ENCODE results near the gene OTC. TPM values are rescaled to one million over a fixed set of nuclear protein-coding genes. Genes with fewer than 3 reads are reported as not detected.
A peak's percentile ranks its signal among the peaks of the same experiment; 100 is the strongest.

The OTC gene
- total and polyA plus RNA-seq, 8 donors, result 1.3 TPM; not detected in 7

DNA sequence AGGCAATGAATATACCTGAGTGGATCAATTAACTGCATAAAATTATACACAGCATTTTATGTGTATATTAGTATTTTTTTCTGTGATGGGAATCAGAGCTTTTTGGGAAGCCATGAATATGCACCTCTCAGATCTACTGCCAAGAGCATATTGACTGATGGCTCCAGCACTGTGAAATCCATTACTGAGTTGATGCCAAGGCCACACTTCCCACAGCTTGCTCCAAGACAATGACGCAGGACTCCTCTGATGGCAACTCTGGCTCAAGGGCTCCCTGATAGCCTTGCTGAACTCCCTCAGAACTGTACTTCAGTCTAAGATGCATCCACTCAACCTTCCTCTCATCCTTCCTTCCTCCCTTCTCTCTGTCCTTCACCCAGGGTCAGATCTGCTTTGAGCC, 82.7 kb downstream of the OTC start:
- TF ChIP-seq POLR2AphosphoS5 (IDR thresholded peaks at IDR 0.05) (no peak), EP300 (IDR thresholded peaks at IDR 0.05) (no peak), POLR2A (IDR thresholded peaks at IDR 0.05) (no peak)
- TF ChIP-seq, protein P1, sequence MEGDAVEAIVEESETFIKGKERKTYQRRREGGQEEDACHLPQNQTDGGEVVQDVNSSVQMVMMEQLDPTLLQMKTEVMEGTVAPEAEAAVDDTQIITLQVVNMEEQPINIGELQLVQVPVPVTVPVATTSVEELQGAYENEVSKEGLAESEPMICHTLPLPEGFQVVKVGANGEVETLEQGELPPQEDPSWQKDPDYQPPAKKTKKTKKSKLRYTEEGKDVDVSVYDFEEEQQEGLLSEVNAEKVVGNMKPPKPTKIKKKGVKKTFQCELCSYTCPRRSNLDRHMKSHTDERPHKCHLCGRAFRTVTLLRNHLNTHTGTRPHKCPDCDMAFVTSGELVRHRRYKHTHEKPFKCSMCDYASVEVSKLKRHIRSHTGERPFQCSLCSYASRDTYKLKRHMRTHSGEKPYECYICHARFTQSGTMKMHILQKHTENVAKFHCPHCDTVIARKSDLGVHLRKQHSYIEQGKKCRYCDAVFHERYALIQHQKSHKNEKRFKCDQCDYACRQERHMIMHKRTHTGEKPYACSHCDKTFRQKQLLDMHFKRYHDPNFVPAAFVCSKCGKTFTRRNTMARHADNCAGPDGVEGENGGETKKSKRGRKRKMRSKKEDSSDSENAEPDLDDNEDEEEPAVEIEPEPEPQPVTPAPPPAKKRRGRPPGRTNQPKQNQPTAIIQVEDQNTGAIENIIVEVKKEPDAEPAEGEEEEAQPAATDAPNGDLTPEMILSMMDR (IDR thresholded peaks at IDR 0.05), result no peak
- no peak overlapping the region for H3K4me3 ChIP-seq
- 71 to 88% (median 80%) methylated on average over 1 of the region's 1 CpG for WGBS, 5 donors
- H3K27me3 ChIP-seq, result no peaks in the 10 kb centered on the region
- no peak overlapping the region for H3K27ac ChIP-seq
- H3K4me1 ChIP-seq, result no peaks in the 10 kb centered on the region
- intact Hi-C loops (cut with DNase I; ENCODE audit: low total_unique reads), result no loop called here
- no peaks in the 10 kb centered on the region for H3K9me3 ChIP-seq
- DNase-seq, result no peak
- no peaks in the 10 kb centered on the region for H3K36me3 ChIP-seq

DNA sequence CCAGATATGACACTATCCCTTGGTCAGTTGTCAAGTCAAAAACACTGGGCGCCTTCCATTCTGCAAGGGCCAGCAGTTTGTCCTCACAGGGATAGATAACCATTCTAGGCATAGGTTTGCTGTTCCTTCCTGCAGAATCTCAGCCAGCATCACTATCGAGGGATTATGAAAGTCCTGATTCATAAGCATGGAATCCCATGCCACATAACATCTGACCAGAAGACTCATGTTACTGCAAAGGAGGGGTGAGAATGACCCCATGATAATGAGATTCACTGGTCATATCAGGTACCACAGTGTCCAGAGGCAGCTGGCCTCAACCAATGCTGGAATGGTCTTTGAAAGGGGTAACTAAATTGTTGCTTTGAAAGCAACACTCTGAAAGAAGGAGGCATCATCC, 84.7 kb downstream of the OTC start:
- 75 to 100% (median 93%) methylated on average over 1 to 2 of the region's 2 CpGs for WGBS, 5 donors
- TF ChIP-seq EP300 (IDR thresholded peaks at IDR 0.05) (no peak), POLR2AphosphoS5 (IDR thresholded peaks at IDR 0.05) (no peak), POLR2A (IDR thresholded peaks at IDR 0.05) (no peak)
- TF ChIP-seq, protein P1 (IDR thresholded peaks at IDR 0.05), result no peak
- intact Hi-C loops (cut with DNase I; ENCODE audit: low total_unique reads), result no loop called here

DNA sequence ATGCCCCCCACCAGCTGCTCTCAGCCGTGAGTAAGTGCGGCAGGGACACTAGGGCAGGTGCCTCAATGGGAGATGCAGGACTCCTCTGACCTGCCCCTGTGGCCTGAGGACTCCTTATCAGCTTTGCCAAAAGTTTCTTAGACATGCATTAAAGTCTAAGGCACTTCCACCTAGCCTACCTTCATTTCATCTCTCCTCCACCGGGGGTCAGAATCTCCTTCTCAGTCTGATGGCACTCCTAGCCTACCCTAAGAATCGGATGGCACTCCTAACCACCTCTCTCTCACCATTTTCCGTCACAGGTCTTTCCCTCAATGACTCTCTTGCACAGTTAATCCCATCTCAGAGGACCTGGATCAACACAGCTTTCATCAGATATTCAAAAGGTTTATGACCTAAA, 85.9 kb downstream of the OTC start:
- Histone ChIP-seq H3K4me3 (no peak overlapping the region), H3K4me1 (no peaks in the 10 kb centered on the region), H3K27ac (no peak overlapping the region), H3K9me3 (no peaks in the 10 kb centered on the region), H3K27me3 (no peaks in the 10 kb centered on the region), H3K36me3 (no peaks in the 10 kb centered on the region)
- no peak for DNase-seq
- TF ChIP-seq, protein P1 (IDR thresholded peaks at IDR 0.05), result no peak
- TF ChIP-seq EP300 (IDR thresholded peaks at IDR 0.05), result no peak
- TF ChIP-seq POLR2AphosphoS5 (IDR thresholded peaks at IDR 0.05), result no peak
- no peak for TF ChIP-seq POLR2A (IDR thresholded peaks at IDR 0.05)
- intact Hi-C loops (cut with DNase I; ENCODE audit: low total_unique reads), result no loop called here
- 49 to 69% (median 54%) methylated on average over 4 to 5 of the region's 5 CpGs for WGBS, 5 donors

More for the DNA sequence above, 84.7 kb downstream of the OTC start:
- no peaks in the 10 kb centered on the region for H3K36me3 ChIP-seq
- H3K4me3 ChIP-seq, result no peak overlapping the region
- H3K4me1 ChIP-seq, result no peaks in the 10 kb centered on the region
- no peak for DNase-seq
- no peaks in the 10 kb centered on the region for H3K9me3 ChIP-seq
- no peaks in the 10 kb centered on the region for H3K27me3 ChIP-seq
- no peak overlapping the region for H3K27ac ChIP-seq

DNA sequence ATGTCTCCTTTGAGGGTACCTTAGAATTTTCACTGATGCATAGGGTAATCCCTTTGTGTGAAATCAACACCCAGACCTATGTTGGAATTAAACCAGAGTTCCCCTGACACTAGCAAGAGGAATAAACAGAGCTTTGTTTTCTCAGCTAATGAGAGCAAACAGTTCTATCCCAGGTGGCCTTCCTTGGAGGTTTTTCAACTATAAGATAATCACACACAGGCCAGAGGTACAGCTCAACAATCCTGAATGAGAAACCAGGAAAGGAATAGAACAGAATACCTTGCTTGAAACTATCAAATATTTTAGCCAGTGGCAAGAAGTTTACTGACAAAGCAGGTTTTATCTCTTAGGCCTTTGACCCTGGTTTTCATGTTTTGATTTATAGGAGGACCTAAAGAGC, 100.2 kb downstream of the OTC start:
- Histone ChIP-seq H3K27ac (no peak overlapping the region), H3K36me3 (no peaks in the 10 kb centered on the region), H3K27me3 (peaks cover 0 to 4% (median 0%) of the 10 kb centered on the region in 3 donors), H3K4me3 (no peak overlapping the region), H3K4me1 (no peaks in the 10 kb centered on the region), H3K9me3 (peaks cover 0 to 13% (median 6%) of the 10 kb centered on the region in 4 donors)
- intact Hi-C loops (cut with DNase I; ENCODE audit: low total_unique reads), result no loop called here
- TF ChIP-seq POLR2AphosphoS5 (IDR thresholded peaks at IDR 0.05), result no peak
- TF ChIP-seq EP300 (IDR thresholded peaks at IDR 0.05), result no peak
- no peak for DNase-seq

DNA sequence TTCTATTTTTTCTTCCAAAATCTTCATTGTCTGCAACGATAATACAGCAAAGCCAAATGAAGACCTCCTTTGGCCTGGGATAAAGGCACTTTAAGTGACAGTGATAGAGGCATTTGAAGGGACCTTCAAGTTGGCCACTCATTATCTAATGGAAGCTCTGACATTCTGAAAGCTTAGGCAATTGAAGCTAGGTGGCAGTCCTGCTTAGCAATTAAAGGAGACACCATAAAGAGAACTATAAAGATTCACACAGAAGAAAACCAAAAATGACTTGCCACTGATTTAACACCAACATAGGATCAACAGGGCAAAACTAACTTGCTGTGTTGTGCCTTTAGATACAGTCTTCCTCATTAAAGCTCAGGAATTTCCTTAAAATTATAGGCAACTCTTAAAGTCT, 105.7 kb downstream of the OTC start:
- peaks cover 0 to 21% (median 8%) of the 10 kb centered on the region in 4 donors for H3K9me3 ChIP-seq
- DNase-seq, result peak in 1 of 2 donors; percentile 12
- H3K27me3 ChIP-seq, result peaks cover 0 to 4% (median 0%) of the 10 kb centered on the region in 3 donors
- TF ChIP-seq POLR2A (IDR thresholded peaks at IDR 0.05), result no peak
- TF ChIP-seq, protein P1 (IDR thresholded peaks at IDR 0.05), result no peak
- TF ChIP-seq POLR2AphosphoS5 (IDR thresholded peaks at IDR 0.05), result no peak
- TF ChIP-seq EP300 (IDR thresholded peaks at IDR 0.05), result no peak
- no peak overlapping the region for H3K27ac ChIP-seq
- WGBS, 5 donors, result 74 to 95% (median 78%) methylated on average over 1 of the region's 1 CpG
- no peaks in the 10 kb centered on the region for H3K4me1 ChIP-seq
- H3K36me3 ChIP-seq, result no peaks in the 10 kb centered on the region
- H3K4me3 ChIP-seq, result no peak overlapping the region
- intact Hi-C loops (cut with DNase I; ENCODE audit: low total_unique reads), result no loop called here

Measured in stomach (tissue), 9 donors.